ENCODE data around the gene CFAP299.

- TF ChIP-seq CTCF (conservative IDR thresholded peaks at IDR 0.05; ENCODE audit: low read depth, low read length) (no peak), EZH2 (IDR thresholded peaks at IDR 0.05; ENCODE audit: borderline replicate concordance, low read depth, low read length, poor library complexity, severe bottlenecking) (no peak)
These were observed 562.2 kb downstream of the CFAP299 start for GRCh38 chr4:80897537-80898303.
